GM04504 (cell line): ENCODE results near the gene SUGCT.
A peak's percentile ranks its signal among the peaks of the same experiment; 100 is the strongest.

Experiments
- DNase-seq: peaks from one replicate; pipeline ENCODE4 v3.0.0-alpha.2; 2012; ENCODE audit warnings: low read depth

SUGCT gene

GRCh38 chr7:40527723-40528122, 392.9 kb downstream of the SUGCT start:
- no peak for DNase-seq

GRCh38 chr7:40530292-40530691, 395.5 kb downstream of the SUGCT start:
- no peak for DNase-seq

GRCh38 chr7:40531956-40532355, 397.2 kb downstream of the SUGCT start:
- no peak for DNase-seq

GRCh38 chr7:40535678-40536077, 400.9 kb downstream of the SUGCT start:
- no peak for DNase-seq

- no peak for DNase-seq
These were observed 401.6 kb downstream of the SUGCT start for GRCh38 chr7:40536421-40536820.

GRCh38 chr7:40538281-40538680, 403.5 kb downstream of the SUGCT start:
- no peak for DNase-seq

- peak; percentile 32 for DNase-seq
These were observed 406.5 kb downstream of the SUGCT start for GRCh38 chr7:40541336-40541735.

- DNase-seq, result peak; percentile 45
These were observed 408.4 kb downstream of the SUGCT start for GRCh38 chr7:40542982-40543741.

- DNase-seq, result no peak
These were observed 409.5 kb downstream of the SUGCT start for GRCh38 chr7:40544221-40544723.

GRCh38 chr7:40544871-40545303, 410.1 kb downstream of the SUGCT start:
- no peak for DNase-seq

- no peak for DNase-seq
These were observed 410.9 kb downstream of the SUGCT start for GRCh38 chr7:40545739-40546138.

GRCh38 chr7:40546616-40547501, 412.1 kb downstream of the SUGCT start:
- DNase-seq, result no peak

- no peak for DNase-seq
These were observed 414.7 kb downstream of the SUGCT start for GRCh38 chr7:40549372-40550039.

- DNase-seq, result peak; percentile 30
These were observed 417.1 kb downstream of the SUGCT start for GRCh38 chr7:40551685-40552576.

- no peak for DNase-seq
These were observed 425.9 kb downstream of the SUGCT start for GRCh38 chr7:40560672-40561071.

GRCh38 chr7:40566879-40567278, 432.1 kb downstream of the SUGCT start:
- no peak for DNase-seq

GRCh38 chr7:40569326-40569725, 434.5 kb downstream of the SUGCT start:
- no peak for DNase-seq

- DNase-seq, result no peak
These were observed 435.4 kb downstream of the SUGCT start for GRCh38 chr7:40570223-40570622.

- peak; percentile 83 for DNase-seq
These were observed 437.0 kb downstream of the SUGCT start for GRCh38 chr7:40571796-40572195.

GRCh38 chr7:40572810-40573465, 438.1 kb downstream of the SUGCT start:
- DNase-seq, result no peak

GRCh38 chr7:40579401-40579800, 444.6 kb downstream of the SUGCT start:
- no peak for DNase-seq
